GM19468 (cell line): Measurements from ENCODE around the gene SRD5A3.
"Not testable (repeated sequence)": the region's sequence is repeated elsewhere in the genome, so short reads cannot be mapped to it uniquely, and the experiment has no call there.

Source experiments
- ATAC-seq: cut with Tn5 transposase; IDR thresholded peaks from one replicate; pipeline ENCODE4 v1.9.1; 2021; ENCODE audit warnings: mild to moderate bottlenecking, moderate library complexity, moderate number of reproducible peaks; ENCODE audit not compliant: unreplicated experiment; ENCODE audit errors: extremely low read depth

The SRD5A3 gene

GRCh38 chr4:55343887-55344286 is 2.2 kb upstream of the SRD5A3 start:
- ATAC-seq = no peak

GRCh38 chr4:55345054-55345453 is 988 bp upstream of the SRD5A3 start:
- ATAC-seq = no peak

GRCh38 chr4:55346851-55347255 is 811 bp downstream of the SRD5A3 start:
- ATAC-seq = no peak

- ATAC-seq = no peak
These were observed 1.7 kb downstream of the SRD5A3 start for GRCh38 chr4:55347610-55348228.

- ATAC-seq = no peak
These were observed 2.4 kb downstream of the SRD5A3 start for GRCh38 chr4:55348466-55348865.

- ATAC-seq = not testable (repeated sequence)
These were observed 4.8 kb downstream of the SRD5A3 start for GRCh38 chr4:55350870-55351269.

- ATAC-seq = no peak
These were observed 5.8 kb downstream of the SRD5A3 start for GRCh38 chr4:55351824-55352223.

GRCh38 chr4:55352726-55353125 is 6.7 kb downstream of the SRD5A3 start:
- no peak for ATAC-seq

- ATAC-seq = not testable (repeated sequence)
These were observed 7.2 kb downstream of the SRD5A3 start for GRCh38 chr4:55353228-55353747.

GRCh38 chr4:55354648-55355047 is 8.6 kb downstream of the SRD5A3 start:
- ATAC-seq = no peak

GRCh38 chr4:55355555-55355954 is 9.5 kb downstream of the SRD5A3 start:
- no peak for ATAC-seq

GRCh38 chr4:55356991-55357461 is 11.0 kb downstream of the SRD5A3 start:
- no peak for ATAC-seq

GRCh38 chr4:55358246-55358645 is 12.2 kb downstream of the SRD5A3 start:
- ATAC-seq = no peak

GRCh38 chr4:55358668-55359067 is 12.6 kb downstream of the SRD5A3 start:
- ATAC-seq = no peak

- no peak for ATAC-seq
These were observed 13.4 kb downstream of the SRD5A3 start for GRCh38 chr4:55359397-55359916.

GRCh38 chr4:55362938-55363337 is 16.9 kb downstream of the SRD5A3 start:
- not testable (repeated sequence) for ATAC-seq

GRCh38 chr4:55363691-55364351 is 17.8 kb downstream of the SRD5A3 start:
- ATAC-seq = no peak

- no peak for ATAC-seq
These were observed 18.8 kb downstream of the SRD5A3 start for GRCh38 chr4:55364691-55365344.

GRCh38 chr4:55365345-55365728 is 19.3 kb downstream of the SRD5A3 start:
- ATAC-seq = no peak

GRCh38 chr4:55366621-55367020 is 20.6 kb downstream of the SRD5A3 start:
- no peak for ATAC-seq
